CD14-positive monocyte (primary cell): ENCODE measurements around the gene ERCC1. TPM values are rescaled to one million over a fixed set of nuclear protein-coding genes. Genes with fewer than 3 reads are reported as not detected.

ENCODE experiments used
- DNase-seq, 3 donors: peaks; one replicate each; pipeline ENCODE4 v3.0.0-alpha.2; 2011 to 2022
- H2AFZ ChIP-seq: 2 replicates; pipeline ENCODE4 v1.6.0; 2012; ENCODE audit warnings: mild to moderate bottlenecking, low read depth, low read length, inconsistent platforms; ENCODE audit not compliant: insufficient read depth, poor library complexity, severe bottlenecking
- H3K27ac ChIP-seq, 2 donors: 1 replicate in 1 of 2; 2 replicates in 1 of 2; pipeline ENCODE4 v1.5.1; 2012 to 2013; ENCODE audit warnings: low read length in 2 of 2, control low read depth in 1 of 2, inconsistent platforms in 1 of 2, low read depth in 1 of 2, mild to moderate bottlenecking in 1 of 2
- H3K27me3 ChIP-seq, 2 donors: one replicate each; pipeline versions ENCODE4 v1.6.0 to v1.6.1; 2011 to 2013; ENCODE audit warnings: low read length in 2 of 2; ENCODE audit not compliant: control insufficient read depth in 2 of 2, insufficient read depth in 2 of 2
- H3K36me3 ChIP-seq, 2 donors: replicated peaks in 1 of 2; 1 replicate in 1 of 2; 2 replicates in 1 of 2; pipeline versions ENCODE4 v1.5.1 to v1.6.1; 2012 to 2013; ENCODE audit warnings: low read length in 2 of 2, control low read depth in 1 of 2, inconsistent platforms in 1 of 2, mild to moderate bottlenecking in 1 of 2; ENCODE audit not compliant: insufficient read depth in 2 of 2, control insufficient read depth in 1 of 2
- H3K4me1 ChIP-seq, 2 donors: 1 replicate in 1 of 2; 2 replicates in 1 of 2; pipeline versions ENCODE4 v1.5.1 to v1.6.1; 2012 to 2013; ENCODE audit warnings: low read length in 2 of 2, control low read depth in 1 of 2, inconsistent platforms in 1 of 2, mild to moderate bottlenecking in 1 of 2, moderate library complexity in 1 of 2; ENCODE audit not compliant: insufficient read depth in 2 of 2, control insufficient read depth in 1 of 2
- H3K4me2 ChIP-seq: replicated peaks from 2 replicates; pipeline ENCODE3; 2012; ENCODE audit warnings: low read length, moderate library complexity, mild to moderate bottlenecking; ENCODE audit not compliant: poor library complexity, severe bottlenecking; ENCODE audit errors: extremely low read depth
- H3K4me3 ChIP-seq, 3 experiments: fragments of 200-600 bp in 1 of 3; sonication (generic) in 1 of 3; replicated peaks in 1 of 3; 1 replicate in 2 of 3; 2 replicates in 1 of 3; pipeline ENCODE4 v1.5.1; 2011 to 2013; ENCODE audit warnings: low read length in 3 of 3, mild to moderate bottlenecking in 3 of 3, control low read depth in 2 of 3, low read depth in 2 of 3, inconsistent platforms in 1 of 3, moderate library complexity in 1 of 3
- H3K79me2 ChIP-seq: 2 replicates; pipeline ENCODE4 v1.6.0; 2012; ENCODE audit warnings: mild to moderate bottlenecking, control low read depth, inconsistent platforms, low read length, moderate library complexity; ENCODE audit not compliant: insufficient read depth
- H3K9ac ChIP-seq: 2 replicates; pipeline ENCODE4 v1.6.0; 2017; ENCODE audit warnings: low read length, mild to moderate bottlenecking; ENCODE audit not compliant: insufficient read depth, poor library complexity, severe bottlenecking
- H3K9me3 ChIP-seq, 2 donors: replicated peaks in 1 of 2; 1 replicate in 1 of 2; 2 replicates in 1 of 2; pipeline versions ENCODE4 v1.5.1 to v1.6.1; 2012 to 2013; ENCODE audit warnings: low read length in 2 of 2, control low read depth in 1 of 2; ENCODE audit not compliant: control insufficient read depth in 1 of 2, insufficient read depth in 1 of 2
- H4K20me1 ChIP-seq: 2 replicates; pipeline ENCODE4 v1.6.0; 2012; ENCODE audit warnings: mild to moderate bottlenecking, low read length, control low read depth, moderate library complexity; ENCODE audit not compliant: insufficient read depth
- H3K27ac Mint-ChIP-seq, 7 donors: one replicate each; pipeline ENCODE4 v1.8.0; 2020; ENCODE audit warnings: mild to moderate bottlenecking in 7 of 7, mixed read lengths in 7 of 7, moderate library complexity in 6 of 7, inconsistent platforms in 2 of 7
- H3K27me3 Mint-ChIP-seq, 3 donors: one replicate each; pipeline ENCODE4 v1.8.0; 2021 to 2022; ENCODE audit warnings: low read depth in 3 of 3, mild to moderate bottlenecking in 3 of 3, mixed read lengths in 3 of 3, moderate library complexity in 3 of 3, inconsistent platforms in 1 of 3
- H3K36me3 Mint-ChIP-seq, 2 donors: one replicate each; pipeline ENCODE4 v1.8.0; 2020; ENCODE audit warnings: mixed read lengths in 2 of 2, inconsistent platforms in 1 of 2, mild to moderate bottlenecking in 1 of 2
- H3K4me1 Mint-ChIP-seq: one replicate; pipeline ENCODE4 v1.8.0; 2020; ENCODE audit warnings: mild to moderate bottlenecking, mixed read lengths
- H3K4me3 Mint-ChIP-seq, 2 donors: one replicate each; pipeline ENCODE4 v1.8.0; 2020; ENCODE audit warnings: mild to moderate bottlenecking in 2 of 2, mixed read lengths in 2 of 2, moderate library complexity in 1 of 2
- H3K9me3 Mint-ChIP-seq, 7 donors: one replicate each; pipeline ENCODE4 v1.8.0; 2020 to 2022; ENCODE audit warnings: mixed read lengths in 7 of 7, mild to moderate bottlenecking in 6 of 7, moderate library complexity in 6 of 7, inconsistent platforms in 2 of 7
- WGBS: methylation state at CpG from one replicate; pipeline ENCODE4 v1.1.5; 2013; ENCODE audit warnings: missing lambda C conversion rate; ENCODE audit not compliant: insufficient coverage; 5-methylcytosine and 5-hydroxymethylcytosine counted together
- intact Hi-C, 2 donors: fragments of 100-400 bp; cut with micrococcal nuclease; formaldehyde crosslinking; loops; one replicate each; pipeline versions ENCODE4 v1.15.0 to v1.15.1; 2023
- polyA plus RNA-seq, 3 donors: library from polyadenylated mRNA; depleted of rRNA in 1 of 3; unstranded in 2 of 3; stranded (reverse) in 1 of 3; fragments of 300-500 nt in 2 of 3; fragments of >200 nt in 1 of 3; fragmentation: Illumina TruSeq in 2 of 3; gene quantifications; 1 replicate in 2 of 3; 2 replicates in 1 of 3; pipeline ENCODE4 v1.2.3, GENCODE V29; 2012 to 2021
- small RNA-seq: library from RNA; depleted of rRNA; stranded (forward); fragments of <200 nt; gene quantifications from one replicate; pipeline ENCODE3, GENCODE V24; 2012; ENCODE audit warnings: low read depth; ENCODE audit not compliant: insufficient read length
- TF ChIP-seq, protein P1 (sequence below): fragments of 200-600 bp; IDR thresholded peaks from one replicate; pipeline ENCODE4 v1.8.0; 2022; ENCODE audit warnings: antibody characterized with exemption, mild to moderate bottlenecking

The ERCC1 gene
- polyA plus RNA-seq, 3 donors: 62.2 to 78.2 (median 74.6) TPM

DNA sequence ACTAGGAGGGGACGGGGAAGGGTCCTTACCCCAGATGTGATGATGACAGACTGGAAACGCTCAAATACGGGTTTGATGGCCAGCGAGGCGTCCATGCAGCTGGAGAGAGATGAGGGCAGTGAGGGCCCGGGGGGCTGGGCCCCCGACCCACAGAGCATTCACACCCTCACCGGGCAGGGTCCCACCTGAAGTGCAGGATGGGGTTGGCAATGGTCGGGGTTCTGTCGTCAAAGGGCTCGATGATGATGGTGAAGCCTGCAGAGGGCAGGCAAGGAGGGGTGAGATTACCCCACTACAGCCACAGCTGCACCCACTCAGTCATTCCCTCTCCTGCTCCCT is 66.3 kb downstream of the ERCC1 start:
- Mint-ChIP-seq H3K27ac (peak overlapping the region in 2 of 7 donors; percentile 0 to 42), H3K9me3 (peaks cover 0 to 3% (median 0%) of the 10 kb centered on the region in 7 donors), H3K4me1 (no peaks in the 10 kb centered on the region), H3K4me3 (no peak overlapping the region), H3K36me3 (peaks cover 58 to 86% of the 10 kb centered on the region in 2 donors), H3K27me3 (no peaks in the 10 kb centered on the region)
- no peak overlapping the region for H3K4me3 ChIP-seq
- no peak overlapping the region for H3K4me2 ChIP-seq
- H3K4me1 ChIP-seq: no peaks in the 10 kb centered on the region
- TF ChIP-seq, protein P1, sequence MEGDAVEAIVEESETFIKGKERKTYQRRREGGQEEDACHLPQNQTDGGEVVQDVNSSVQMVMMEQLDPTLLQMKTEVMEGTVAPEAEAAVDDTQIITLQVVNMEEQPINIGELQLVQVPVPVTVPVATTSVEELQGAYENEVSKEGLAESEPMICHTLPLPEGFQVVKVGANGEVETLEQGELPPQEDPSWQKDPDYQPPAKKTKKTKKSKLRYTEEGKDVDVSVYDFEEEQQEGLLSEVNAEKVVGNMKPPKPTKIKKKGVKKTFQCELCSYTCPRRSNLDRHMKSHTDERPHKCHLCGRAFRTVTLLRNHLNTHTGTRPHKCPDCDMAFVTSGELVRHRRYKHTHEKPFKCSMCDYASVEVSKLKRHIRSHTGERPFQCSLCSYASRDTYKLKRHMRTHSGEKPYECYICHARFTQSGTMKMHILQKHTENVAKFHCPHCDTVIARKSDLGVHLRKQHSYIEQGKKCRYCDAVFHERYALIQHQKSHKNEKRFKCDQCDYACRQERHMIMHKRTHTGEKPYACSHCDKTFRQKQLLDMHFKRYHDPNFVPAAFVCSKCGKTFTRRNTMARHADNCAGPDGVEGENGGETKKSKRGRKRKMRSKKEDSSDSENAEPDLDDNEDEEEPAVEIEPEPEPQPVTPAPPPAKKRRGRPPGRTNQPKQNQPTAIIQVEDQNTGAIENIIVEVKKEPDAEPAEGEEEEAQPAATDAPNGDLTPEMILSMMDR: no peak
- no peak overlapping the region for H3K27ac ChIP-seq
- intact Hi-C loops: no loop called here
- H2AFZ ChIP-seq: no peak overlapping the region
- no peaks in the 10 kb centered on the region for H3K79me2 ChIP-seq
- DNase-seq: no peak
- H3K9me3 ChIP-seq: no peaks in the 10 kb centered on the region
- no peaks in the 10 kb centered on the region for H3K27me3 ChIP-seq
- WGBS: 94% methylated on average over 7 of the region's 11 CpGs
- H3K9ac ChIP-seq: no peak overlapping the region
- no peaks in the 10 kb centered on the region for H4K20me1 ChIP-seq
- H3K36me3 ChIP-seq: peaks cover 32 to 79% of the 10 kb centered on the region in 2 donors

Small RNAs within 50 kb of the gene (small RNA-seq; reads per million reads assigned to genes)
- gene MIR6088: not detected

Other genes with a start within 250 kb of the ERCC1 start
- 10 to 100 TPM; 49.7 to 82.7 (median 63.4) TPM for gene TRAPPC6A, start 245.7 kb downstream of the ERCC1 start, polyA plus RNA-seq
- gene BLOC1S3, start 245.1 kb downstream of the ERCC1 start, polyA plus RNA-seq: 1 to 10 TPM; 2.9 to 6.7 (median 4.7) TPM
- not detected for gene EXOC3L2, start 178.5 kb downstream of the ERCC1 start, polyA plus RNA-seq
- gene MARK4, start 172.6 kb downstream of the ERCC1 start, polyA plus RNA-seq: 10 to 100 TPM in 1 of 3 donors, under 1 TPM in 2; 0.59 to 18.4 (median 0.69) TPM
- gene CKM, start 101.0 kb downstream of the ERCC1 start, polyA plus RNA-seq: under 1 TPM; 0.17 to 0.50 (median 0.24) TPM
- not detected for gene KLC3, start 83.2 kb downstream of the ERCC1 start, polyA plus RNA-seq
- 10 to 100 TPM in 1 of 3 donors, 1 to 10 TPM in 2; 4.0 to 20.0 (median 4.4) TPM for gene ERCC2, start 53.3 kb downstream of the ERCC1 start, polyA plus RNA-seq
- gene PPP1R13L, start 18.8 kb downstream of the ERCC1 start, polyA plus RNA-seq: 1 to 10 TPM in 1 of 3 donors, under 1 TPM in 2; 0.18 to 1.8 (median 0.45) TPM
- gene POLR1G, start 17.3 kb downstream of the ERCC1 start, polyA plus RNA-seq: 1 to 10 TPM in 2 of 3 donors, under 1 TPM in 1; 0.81 to 1.5 (median 1.1) TPM
- 100 to 1,000 TPM in 1 of 3 donors, 10 to 100 TPM in 2; 27.3 to 840 (median 28.2) TPM for gene FOSB, start 44.1 kb upstream of the ERCC1 start, polyA plus RNA-seq
- gene RTN2, start 73.1 kb upstream of the ERCC1 start, polyA plus RNA-seq: 1 to 10 TPM; 1.5 to 2.7 (median 2.3) TPM
- 1 to 10 TPM; 1.3 to 4.3 (median 2.7) TPM for gene PPM1N, start 74.5 kb upstream of the ERCC1 start, polyA plus RNA-seq
- gene VASP, start 83.6 kb upstream of the ERCC1 start, polyA plus RNA-seq: 100 to 1,000 TPM; 132 to 154 (median 144) TPM
- 1 to 10 TPM; 4.4 to 6.9 (median 5.6) TPM for gene OPA3, start 160.9 kb upstream of the ERCC1 start, polyA plus RNA-seq
- not detected for gene GPR4, start 178.3 kb upstream of the ERCC1 start, polyA plus RNA-seq
- gene EML2, start 215.5 kb upstream of the ERCC1 start, polyA plus RNA-seq: 10 to 100 TPM; 10.3 to 50.8 (median 11.9) TPM
- gene GIPR, start 244.3 kb upstream of the ERCC1 start, polyA plus RNA-seq: not detected